HG03103 (cell line): ENCODE measurements around the gene GLIS1.

Source experiments
- ATAC-seq: cut with Tn5 transposase; IDR thresholded peaks from one replicate; pipeline ENCODE4 v1.9.1; 2021; ENCODE audit warnings: low read depth; ENCODE audit not compliant: unreplicated experiment

GLIS1 gene

DNA sequence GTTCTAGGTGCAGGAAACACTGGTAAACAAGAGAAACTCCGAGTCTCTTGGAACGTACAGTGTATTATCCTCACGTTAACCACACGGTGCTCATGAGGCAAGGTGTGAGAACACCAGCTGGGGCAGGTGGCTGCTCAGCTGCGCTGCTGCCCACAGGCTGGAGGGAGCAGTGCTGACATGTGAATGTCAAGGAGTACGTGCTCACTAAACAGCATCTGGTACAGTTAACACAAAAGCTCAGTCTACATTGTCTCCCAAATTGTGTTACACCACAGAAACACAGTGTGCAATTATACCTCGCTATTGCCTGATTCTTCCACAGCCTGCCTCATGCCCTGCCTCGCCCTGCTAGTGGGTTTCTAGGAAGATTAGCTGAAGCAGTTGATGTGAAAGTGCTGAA is 138.4 kb downstream of the GLIS1 start:
- ATAC-seq = no peak

DNA sequence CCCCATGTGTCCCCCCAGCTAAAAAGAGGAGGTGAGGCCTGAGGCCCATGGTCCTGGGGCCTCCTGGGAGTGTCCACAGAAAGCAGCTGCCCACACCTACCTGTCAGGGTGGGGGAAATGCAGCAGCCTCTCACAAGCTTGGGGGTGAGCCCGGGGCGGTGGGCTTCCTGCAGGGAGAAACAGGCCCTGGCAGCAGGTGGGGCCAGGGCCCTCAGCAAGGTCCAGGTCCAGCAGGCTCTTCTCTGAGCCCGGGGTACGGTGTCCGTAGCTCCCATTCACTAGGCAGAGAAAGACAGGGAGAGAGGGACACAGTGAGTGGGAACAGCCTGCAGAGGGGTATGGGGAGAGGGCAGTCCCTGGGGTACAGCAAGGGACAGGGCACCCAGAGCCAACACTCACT is 139.0 kb downstream of the GLIS1 start:
- no peak for ATAC-seq

DNA sequence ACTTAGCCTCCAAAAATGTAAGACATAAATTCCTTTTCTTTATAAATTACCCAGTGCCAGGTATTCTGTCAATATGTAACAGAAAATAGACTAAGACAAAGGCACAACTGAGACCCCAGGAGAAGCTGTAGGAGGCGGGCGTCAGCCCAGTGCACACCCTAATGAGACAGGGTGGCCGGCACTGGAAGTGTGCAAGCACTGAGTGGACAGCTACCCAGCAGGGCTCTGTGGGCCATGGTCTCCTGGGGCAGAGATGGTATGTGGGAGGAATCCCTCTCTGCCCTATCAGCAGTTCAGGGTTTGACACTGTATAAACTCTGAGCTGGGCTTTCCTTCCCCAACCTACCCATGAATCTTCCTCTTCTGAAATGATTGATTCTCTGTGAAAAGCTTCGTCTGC is 139.5 kb downstream of the GLIS1 start:
- ATAC-seq = no peak

DNA sequence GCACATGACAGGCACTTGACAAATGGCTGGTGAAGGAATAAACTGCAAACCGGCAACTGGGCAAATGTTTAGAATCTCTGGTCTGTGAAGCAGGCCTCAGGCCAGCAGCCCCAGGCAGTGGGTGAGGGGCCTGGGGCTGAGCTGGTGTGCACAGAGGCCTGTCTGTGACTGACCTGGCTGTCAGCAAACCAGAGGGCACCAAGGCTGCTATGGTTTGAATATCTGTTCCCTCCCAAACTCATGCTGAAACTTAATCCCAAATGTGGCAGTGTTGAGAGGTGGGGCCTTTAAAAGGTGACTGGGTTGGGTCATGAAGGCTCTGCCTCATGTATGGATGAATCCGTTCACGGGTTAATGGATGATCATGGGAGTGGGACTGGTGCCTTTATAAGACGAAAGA is 140.0 kb downstream of the GLIS1 start:
- no peak for ATAC-seq

DNA sequence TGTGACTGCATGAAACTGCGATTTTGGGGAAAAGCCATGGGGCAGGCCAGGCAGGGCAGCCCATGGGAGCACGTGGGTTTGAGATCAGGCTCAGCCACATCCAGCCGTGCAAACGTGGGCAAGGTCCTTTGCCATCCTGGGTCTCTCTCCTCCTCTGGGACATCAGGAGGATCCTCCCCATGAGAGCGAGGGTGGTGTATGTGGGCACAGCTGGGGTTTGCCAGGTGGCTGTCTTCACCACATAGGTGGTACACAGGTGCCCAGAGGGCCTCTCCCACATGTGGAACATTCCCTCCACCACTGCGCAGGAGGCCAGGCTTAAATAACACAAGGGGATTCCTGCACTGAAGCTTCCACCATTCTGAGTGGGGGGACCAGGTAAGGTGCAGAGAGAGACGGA is 143.1 kb downstream of the GLIS1 start:
- no peak for ATAC-seq

DNA sequence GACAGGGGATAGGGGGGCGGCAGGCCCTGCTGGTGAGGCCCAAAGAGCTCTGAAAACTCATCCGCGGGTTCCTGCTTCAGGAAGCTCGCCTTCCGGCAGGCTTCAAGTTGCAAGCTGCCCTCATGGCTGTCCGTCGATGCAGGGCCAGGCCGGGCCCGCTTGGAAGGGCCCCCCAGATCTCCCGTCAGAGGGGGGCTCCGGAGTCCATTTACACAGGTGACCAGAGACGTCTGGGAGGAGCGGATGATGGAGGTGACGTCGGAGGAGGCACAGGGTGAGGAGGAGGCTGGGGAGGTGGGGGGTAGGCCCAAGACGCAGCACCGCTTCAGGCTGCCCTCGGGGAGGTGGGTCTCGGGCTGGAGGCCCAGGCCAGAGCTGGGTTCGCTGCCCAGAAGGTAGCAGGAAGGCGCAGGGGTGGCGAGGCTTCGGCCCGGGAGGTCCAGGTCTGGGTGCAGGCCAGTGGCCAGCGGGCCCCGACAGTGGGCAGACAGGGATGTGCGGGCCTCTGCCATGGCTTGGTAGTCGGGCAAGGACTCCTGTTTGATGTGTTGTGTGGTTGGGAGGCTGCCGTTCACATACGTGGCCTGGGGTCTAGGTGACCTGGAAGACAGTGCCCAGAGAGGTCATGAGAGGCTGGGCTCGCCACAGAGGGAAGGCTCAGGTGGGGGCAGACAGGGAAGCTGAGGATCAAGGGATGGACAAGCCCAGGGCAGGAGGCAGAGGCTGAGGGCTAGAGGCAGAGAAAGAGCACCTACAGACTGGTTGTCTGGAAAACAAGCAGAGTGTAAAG is 144.4 kb downstream of the GLIS1 start:
- ATAC-seq = no peak

DNA sequence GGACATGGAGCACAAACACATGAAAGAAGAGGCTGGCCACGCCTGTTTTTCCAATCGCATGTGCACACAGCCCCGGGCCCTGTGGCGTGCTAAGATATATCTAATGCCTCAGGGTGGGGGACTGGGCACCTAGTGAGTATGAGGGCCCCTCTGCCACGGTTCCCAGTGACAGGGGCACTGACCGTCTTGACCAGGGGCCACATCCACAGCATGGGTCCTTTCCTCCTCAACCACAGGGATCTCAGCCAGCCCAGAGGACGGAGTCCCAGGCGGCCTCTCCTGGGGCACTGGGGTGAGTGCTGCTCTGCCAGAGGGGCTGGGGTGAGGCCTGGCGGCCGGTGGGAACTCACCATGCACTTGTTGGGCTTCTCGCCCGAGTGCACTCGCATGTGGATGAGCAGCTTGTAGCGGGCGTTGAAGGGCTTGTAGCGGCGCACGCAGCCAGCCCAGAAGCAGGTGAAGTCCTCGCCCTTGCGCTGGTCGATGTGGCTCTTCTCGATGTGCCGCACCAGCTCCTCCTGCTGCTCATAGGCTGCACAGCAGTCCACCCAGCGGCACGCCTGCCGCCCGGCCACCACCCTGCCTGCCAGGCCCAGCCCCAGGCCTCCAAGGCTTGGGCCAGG is 145.1 kb downstream of the GLIS1 start:
- ATAC-seq = no peak

DNA sequence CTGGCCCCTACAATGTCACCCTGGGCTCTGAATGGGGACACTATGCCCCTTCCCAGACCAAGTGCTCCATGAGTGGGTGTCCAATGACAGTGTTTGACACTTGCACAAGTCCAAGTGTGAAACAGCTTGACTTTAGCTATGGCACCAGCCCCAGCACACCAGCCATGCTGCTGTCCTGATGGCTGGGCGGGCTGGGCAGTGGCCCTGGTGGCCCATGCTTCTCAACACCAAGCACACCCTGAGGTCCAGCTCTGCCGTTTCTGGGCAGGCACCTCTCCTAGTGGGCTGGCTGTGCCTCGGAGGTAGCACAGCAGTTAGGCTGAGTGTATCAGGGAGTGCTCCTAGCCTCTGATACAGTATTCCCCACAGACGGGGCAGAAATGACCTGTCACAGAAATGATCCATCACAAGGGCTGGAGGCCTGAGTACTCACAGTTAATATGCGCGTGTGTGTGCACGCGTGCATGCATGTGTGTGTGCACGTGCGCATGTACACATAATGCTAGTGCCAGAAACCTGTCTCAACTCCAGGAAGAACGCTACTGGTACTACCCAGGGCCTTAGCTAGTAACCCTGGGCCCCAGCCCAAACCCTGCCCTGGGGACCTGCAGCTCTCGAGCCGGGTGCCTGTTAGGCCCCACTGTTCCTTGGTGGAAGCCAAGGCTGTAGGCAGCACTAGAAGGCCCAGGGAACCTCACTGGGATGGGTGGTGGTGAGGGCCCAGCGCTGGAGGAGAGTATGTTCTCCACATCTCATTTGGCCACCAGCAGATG is 145.8 kb downstream of the GLIS1 start:
- ATAC-seq = no peak

DNA sequence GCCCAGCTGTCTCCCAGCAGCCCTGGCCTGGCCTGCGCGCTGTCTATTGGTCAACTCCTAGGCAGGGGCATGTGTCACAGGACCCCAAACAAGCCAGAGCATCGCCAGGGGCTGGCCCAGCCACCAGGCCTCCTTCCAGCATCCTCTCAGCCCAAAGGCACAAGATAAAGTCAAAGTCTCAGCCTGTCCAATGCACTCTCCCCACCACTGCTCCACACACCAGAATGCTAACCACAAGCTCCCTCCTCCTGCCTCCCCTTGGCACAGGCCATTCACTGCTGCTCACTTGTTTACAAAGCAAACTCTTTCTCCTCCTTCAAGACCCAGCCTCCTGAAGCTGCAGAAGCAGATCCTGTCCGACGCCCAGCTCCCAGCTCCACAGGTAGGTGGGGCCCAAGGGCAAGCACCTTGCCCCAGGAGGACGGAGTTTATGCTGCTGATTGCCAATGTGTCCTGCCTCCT is 146.4 kb downstream of the GLIS1 start:
- ATAC-seq = no peak

DNA sequence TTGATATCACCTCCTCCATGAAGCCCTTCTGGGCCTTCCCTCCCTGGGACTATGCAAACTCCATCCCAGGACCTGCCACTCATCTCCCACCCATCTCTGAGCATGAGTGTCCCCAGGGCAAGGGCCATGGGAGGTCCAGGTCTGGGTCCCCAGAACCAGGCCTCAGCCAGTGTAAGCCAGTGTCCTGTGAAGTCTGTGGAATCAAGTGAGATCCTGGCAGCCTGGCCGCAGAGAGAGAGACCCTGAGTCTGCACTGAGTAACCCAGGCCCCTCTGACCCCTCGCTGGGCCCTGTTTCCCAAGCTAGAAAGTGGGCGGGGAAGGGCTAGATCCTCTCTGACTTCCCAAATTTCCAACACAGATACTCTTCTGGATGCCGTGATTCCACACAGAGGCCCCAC is 147.0 kb downstream of the GLIS1 start:
- ATAC-seq = no peak

DNA sequence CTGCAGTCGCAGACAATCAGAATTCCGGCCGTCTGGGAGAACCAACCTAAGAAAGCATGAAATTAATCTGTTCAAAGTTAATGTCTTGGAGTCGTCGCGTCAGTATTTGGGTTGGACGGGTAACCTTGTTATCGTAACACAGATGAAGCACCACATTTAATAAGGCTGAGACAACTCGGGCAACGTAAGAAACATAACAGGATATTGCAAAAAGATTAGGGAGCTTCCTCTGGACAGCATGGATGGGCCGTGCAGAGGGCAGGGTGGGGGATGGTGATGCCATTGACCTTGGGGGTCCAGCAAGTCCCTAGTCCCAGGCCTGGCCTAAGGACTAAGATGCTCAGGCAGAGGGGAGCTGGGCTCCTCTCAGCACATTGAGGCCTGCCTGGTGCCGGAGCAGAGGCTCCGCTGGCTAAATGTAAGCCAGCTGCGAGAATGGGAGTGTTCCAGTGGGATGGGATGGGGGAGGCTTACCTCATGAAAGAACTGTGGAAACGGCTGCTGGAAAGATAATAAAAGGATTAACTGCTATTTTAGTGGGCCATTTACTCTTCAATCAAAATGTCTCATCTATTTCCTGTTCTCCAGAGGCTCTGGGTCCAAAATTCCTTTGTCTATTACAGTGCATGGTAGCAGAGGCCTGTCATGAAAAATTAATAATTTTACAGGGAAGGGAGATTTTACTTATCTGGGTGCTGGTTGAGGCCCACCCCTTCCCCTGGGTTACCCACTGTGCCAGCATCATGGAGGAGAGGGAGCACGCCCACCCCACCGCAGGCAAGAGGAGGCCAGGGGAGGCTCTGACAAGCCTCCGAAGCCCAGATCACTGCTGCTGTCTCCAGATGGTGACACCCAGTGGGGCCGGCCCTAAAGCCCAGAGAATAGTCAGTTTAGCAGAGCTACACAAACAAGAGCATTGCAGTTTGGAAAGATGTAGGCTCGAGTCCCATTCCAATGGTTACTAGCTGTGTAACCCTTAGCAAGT is 148.1 kb downstream of the GLIS1 start:
- ATAC-seq = no peak

DNA sequence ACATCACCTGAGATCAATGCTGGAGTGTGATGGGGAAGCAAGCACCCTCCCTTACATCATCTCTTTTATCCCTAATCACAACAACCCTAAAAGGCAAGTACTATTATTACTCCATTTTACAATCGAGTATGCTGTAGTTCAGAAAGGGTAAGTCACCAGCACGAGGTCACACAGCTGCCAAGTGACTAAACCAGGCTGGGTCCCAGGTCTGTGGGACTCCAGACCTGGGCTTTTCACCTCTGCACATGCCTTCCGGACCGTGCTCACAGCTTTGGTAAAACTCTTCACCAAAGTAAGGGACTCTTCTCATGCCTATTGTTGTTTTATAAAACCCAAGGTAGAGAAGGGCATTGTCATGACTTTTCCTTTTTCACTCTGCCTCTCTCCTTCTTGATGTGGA is 148.9 kb downstream of the GLIS1 start:
- ATAC-seq = no peak

DNA sequence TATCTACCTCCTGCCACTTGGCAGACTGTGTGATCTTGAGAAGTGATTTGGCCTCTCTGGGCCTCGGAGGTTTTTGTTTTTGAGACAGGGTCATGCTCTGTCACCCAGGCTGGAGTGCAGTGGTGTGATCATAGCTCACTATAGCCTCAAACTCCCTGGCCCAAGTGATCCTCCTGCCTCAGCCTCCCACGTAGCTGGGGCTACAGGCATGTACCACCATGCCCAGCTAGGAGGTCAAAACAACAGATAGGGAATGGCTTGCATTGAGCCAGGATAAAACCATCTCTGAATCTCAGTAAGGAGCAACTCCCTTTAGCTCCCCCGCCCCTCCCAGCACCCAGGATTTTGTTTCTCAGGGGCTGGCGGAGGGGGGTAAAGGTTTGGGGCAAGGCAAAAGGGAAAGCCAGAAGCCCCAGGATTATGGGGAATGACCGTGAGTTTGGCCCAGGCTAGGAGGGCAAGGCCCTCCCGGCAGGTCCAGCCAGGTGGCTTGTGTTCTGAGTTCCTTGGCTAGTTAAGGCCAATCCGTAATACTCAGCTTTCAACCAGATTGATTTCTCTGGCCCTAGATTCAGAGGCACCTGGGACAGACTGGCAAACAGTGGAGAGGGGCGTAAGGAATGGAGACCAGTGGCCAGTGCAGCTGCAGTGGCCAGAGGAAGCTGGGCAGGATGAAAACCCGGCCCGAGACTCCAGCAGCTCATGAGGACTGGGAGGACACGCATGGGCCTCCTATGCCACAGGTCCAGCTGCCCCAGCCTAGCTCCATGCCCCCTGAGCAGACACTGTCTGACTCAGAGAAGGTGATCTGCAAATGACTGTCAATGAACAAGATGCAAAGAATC is 149.7 kb downstream of the GLIS1 start:
- no peak for ATAC-seq

DNA sequence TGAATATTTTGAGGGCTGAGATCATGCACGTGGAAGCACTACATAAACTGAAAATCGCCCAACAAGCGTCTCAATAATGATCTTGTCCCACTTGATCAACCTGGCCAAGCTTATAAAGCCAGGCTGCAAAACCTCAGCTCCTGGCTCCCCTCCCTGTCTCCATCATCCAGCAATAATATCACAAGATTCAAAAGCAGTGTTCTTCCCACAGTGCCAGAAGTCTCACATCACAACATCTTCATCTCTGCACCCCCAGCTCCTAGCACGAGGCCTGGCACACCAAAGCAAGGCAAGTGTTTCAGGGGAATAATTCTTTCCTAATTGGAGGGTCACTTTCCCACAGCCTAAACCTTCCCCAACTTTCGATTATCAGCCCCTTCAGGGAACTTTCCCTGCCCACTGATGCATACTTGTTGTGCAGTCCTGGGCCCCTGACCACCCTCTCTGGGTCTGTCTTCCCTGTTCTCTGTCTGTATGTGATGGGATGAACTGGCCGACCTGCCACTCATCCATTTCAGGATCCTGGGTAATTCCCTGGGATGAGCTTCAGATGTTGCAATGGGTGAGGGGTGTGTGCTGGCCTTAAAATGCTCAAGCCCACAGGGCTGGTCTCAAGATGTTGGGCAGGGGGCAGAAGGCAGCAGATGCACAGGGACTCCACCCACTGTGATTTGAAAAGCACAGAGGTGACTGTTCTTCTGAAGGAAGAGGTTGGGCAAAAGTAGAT is 150.7 kb downstream of the GLIS1 start:
- no peak for ATAC-seq

DNA sequence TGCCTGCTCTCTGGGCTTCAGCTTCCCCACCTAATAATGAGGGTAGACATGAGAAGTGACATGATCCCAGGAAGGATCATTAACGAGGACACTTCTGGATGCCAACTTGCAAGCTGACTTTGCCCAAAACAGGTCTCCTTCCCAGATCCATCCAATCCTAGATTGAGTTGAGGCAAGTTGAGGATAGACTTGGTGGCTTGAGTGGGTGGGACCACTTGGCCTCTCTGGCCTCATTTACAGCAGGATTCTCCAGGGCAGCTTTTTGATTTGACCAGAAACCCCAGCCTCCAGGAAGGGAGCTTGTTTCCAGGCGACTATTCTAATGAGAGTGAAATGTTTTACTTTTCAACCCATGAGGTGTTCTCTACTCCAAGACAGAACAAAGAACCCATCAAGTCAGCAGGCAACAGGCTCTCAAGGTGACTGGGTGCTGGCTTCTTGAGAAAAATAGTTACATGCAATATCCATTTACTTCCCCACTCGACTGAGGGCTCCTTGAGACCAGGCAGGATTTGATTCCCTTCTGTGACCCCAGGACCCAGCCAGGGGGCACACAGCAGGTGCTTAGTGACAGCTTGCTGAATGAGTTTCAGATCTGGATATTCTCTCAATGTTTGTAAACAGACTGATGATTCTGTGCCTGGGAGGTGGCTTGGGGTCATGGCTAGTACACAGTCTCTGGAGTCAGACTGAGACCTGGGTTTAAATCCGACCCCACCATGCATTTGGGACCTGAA is 151.5 kb downstream of the GLIS1 start:
- no peak for ATAC-seq

DNA sequence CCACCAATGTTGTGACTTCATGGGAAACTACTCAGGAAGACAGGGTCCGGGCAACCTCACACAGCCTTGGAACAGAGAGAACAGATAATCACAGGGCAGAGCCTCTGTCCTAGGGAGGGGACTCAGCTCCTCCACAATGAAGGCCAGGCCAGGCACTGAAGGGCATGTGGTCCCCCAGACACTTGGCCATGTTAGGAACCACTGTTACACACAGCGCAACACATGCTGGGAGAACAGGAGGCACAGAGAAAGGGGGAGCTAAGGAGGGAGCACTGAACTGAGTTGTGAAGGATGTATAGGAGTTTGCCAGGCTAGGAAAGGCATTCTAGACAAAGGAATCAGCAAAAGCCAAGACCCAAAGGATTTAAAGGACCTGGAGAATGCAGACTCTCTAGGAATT is 152.2 kb downstream of the GLIS1 start:
- ATAC-seq = no peak

DNA sequence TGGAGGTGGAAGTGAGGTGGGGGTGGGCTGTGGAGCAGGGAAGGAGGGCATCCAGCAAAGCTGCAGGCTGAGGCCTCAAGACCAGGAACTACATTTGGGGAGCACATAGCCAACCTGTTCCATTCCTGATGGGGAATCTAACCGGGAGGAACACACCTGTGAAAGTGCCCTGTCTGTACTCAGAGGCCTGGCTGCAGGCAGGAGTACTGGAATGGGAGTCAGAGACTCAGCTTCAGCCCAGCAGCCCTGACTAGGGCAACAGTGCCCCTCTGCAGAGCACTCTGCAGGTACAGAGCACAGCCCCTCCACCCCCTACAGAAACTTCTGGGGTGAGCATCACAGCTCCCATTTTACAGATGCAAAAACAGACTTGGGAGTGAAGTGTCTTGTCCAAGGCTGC is 153.4 kb downstream of the GLIS1 start:
- ATAC-seq = no peak

DNA sequence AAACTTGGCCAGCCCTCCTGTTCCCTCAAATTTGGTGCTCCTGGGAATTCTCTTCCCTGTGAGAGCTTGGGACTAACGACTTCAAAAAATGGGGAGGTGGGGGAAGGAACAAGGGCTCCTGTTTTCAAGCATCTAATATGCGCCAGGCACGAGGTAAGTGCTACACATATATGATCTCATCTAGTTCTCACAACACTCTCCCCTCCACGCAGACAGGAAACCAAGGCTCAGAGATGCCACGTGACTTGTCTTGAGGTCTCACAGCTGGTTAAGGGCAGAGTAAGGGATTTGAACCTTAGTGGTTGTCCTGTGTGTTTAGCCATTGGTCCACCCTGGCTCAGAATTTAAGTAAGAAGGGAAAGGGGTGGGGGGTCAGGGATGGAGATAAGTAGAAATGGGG is 153.8 kb downstream of the GLIS1 start:
- no peak for ATAC-seq
